ENCODE data around the gene ASCC1. TPM values are rescaled to one million over a fixed set of nuclear protein-coding genes. Genes with fewer than 3 reads are reported as not detected.

ASCC1 gene
- total RNA-seq, 1 donor, result 41.0 TPM

GRCh38 chr10:72048450-72049124 lies 167.5 kb downstream of the ASCC1 start:
- H3K4me3 ChIP-seq (ENCODE audit: low read depth, low read length), result no peak overlapping the region
- peak; percentile 99 for TF ChIP-seq CTCF (IDR thresholded peaks at IDR 0.05; ENCODE audit: insufficient read depth, low read depth, low read length)
- peak; percentile 93 for DNase-seq (ENCODE audit: low read depth)

Small RNA genes lying within 50 kb of the gene (small RNA-seq; reads per million reads assigned to genes)
- gene RF00019 (not detected), gene RF00340 (not detected)

Other genes with a start within 250 kb of the ASCC1 start
- gene SPOCK2, start 127.7 kb downstream of the ASCC1 start, total RNA-seq, result under 0.01 TPM in 1 of 2 replicates, not detected in the other
- 43.2 and 66.1 TPM in 2 replicates for gene ANAPC16, start 264 bp downstream of the ASCC1 start, total RNA-seq
- gene DDIT4, start 57.6 kb upstream of the ASCC1 start, total RNA-seq, result 88.5 and 325 TPM in 2 replicates
- 32.5 and 32.8 TPM in 2 replicates for gene DNAJB12, start 138.6 kb upstream of the ASCC1 start, total RNA-seq

Measured in fibroblast of villous mesenchyme (primary cell).